ENCODE measurements around the gene EHMT1.

The EHMT1 gene

GRCh38 chr9:137588891-137589290, 29.9 kb upstream of the EHMT1 start:
- Histone ChIP-seq H4K91ac (ENCODE audit: low read length) (no peak overlapping the region), H2AK5ac (ENCODE audit: low read length, severe bottlenecking) (no peak overlapping the region)

GRCh38 chr9:137589441-137590122, 29.2 kb upstream of the EHMT1 start:
- WGBS: 16% methylated on average over 36 of the region's 58 CpGs
- no peak overlapping the region for H2BK15ac ChIP-seq (ENCODE audit: low read depth, poor library complexity, severe bottlenecking)
- peak overlapping the region; percentile 89 for H3K9ac ChIP-seq (ENCODE audit: low read length)
- peak overlapping the region; percentile 81 for H2BK5ac ChIP-seq (ENCODE audit: low read depth, low read length, poor library complexity, severe bottlenecking)
- peak overlapping the region; percentile 92 for H3K4me3 ChIP-seq (ENCODE audit: insufficient read depth in 1 of 2, low read depth in 1 of 2, low read length in 2 of 2)
- H3K4ac ChIP-seq (ENCODE audit: low read depth in 1 of 2, low read length in 2 of 2): peak overlapping the region in 1 of 2 experiments; percentile 17
- no peak overlapping the region for H3K27ac ChIP-seq (ENCODE audit: low read length, poor library complexity, severe bottlenecking)
- H3K4me1 ChIP-seq (ENCODE audit: control insufficient read depth, insufficient read depth, low read depth, low read length): peaks cover 10% of the 10 kb centered on the region
- H4K8ac ChIP-seq (ENCODE audit: low read length): peak overlapping the region; percentile 32
- peak overlapping the region in 1 of 2 experiments; percentile 2 for H3K23ac ChIP-seq (ENCODE audit: low read length in 2 of 2)
- H2AFZ ChIP-seq (ENCODE audit: low read depth, low read length): no peak overlapping the region
- no peak overlapping the region for H2AK5ac ChIP-seq (ENCODE audit: low read length, severe bottlenecking)
- H3K4me2 ChIP-seq (ENCODE audit: low read length, poor library complexity, severe bottlenecking): peak overlapping the region; percentile 88
- H3K27me3 ChIP-seq (ENCODE audit: control insufficient read depth in 1 of 2, insufficient read depth in 1 of 2, low read length in 2 of 2): no peaks in the 10 kb centered on the region
- H2BK12ac ChIP-seq (ENCODE audit: low read length in 2 of 2): no peak overlapping the region
- peak overlapping the region; percentile 19 for H2BK120ac ChIP-seq (ENCODE audit: low read depth, low read length)
- H3K79me1 ChIP-seq (replicated peaks; ENCODE audit: low read length, poor library complexity, severe bottlenecking): peaks cover 42% of the 10 kb centered on the region
- peaks cover 36 to 39% of the 10 kb centered on the region in 2 experiments for H3K36me3 ChIP-seq (ENCODE audit: control insufficient read depth in 1 of 2, insufficient read depth in 2 of 2, low read depth in 1 of 2, low read length in 2 of 2)
- H4K91ac ChIP-seq (ENCODE audit: low read length): no peak overlapping the region
- H3K9me3 ChIP-seq (ENCODE audit: control insufficient read depth, low read length): no peaks in the 10 kb centered on the region
- H3K18ac ChIP-seq (ENCODE audit: low read depth in 1 of 2, low read length in 2 of 2): peak overlapping the region; percentile 15 to 59
- H3K14ac ChIP-seq (ENCODE audit: low read length in 2 of 2): no peak overlapping the region
- peak; percentile 45 for DNase-seq

More at GRCh38 chr9:137588891-137589290, 29.9 kb upstream of the EHMT1 start:
- Histone ChIP-seq H3K36me3 (ENCODE audit: control insufficient read depth in 1 of 2, insufficient read depth in 2 of 2, low read depth in 1 of 2, low read length in 2 of 2) (peaks cover 43 to 46% of the 10 kb centered on the region in 2 experiments), H3K4ac (ENCODE audit: low read depth in 1 of 2, low read length in 2 of 2) (no peak overlapping the region), H3K9me3 (ENCODE audit: control insufficient read depth, low read length) (no peaks in the 10 kb centered on the region), H4K8ac (ENCODE audit: low read length) (no peak overlapping the region), H3K4me2 (ENCODE audit: low read length, poor library complexity, severe bottlenecking) (peak overlapping the region; percentile 88), H3K27me3 (ENCODE audit: control insufficient read depth in 1 of 2, insufficient read depth in 1 of 2, low read length in 2 of 2) (no peaks in the 10 kb centered on the region), H2BK15ac (ENCODE audit: low read depth, poor library complexity, severe bottlenecking) (no peak overlapping the region), H3K79me1 (replicated peaks; ENCODE audit: low read length, poor library complexity, severe bottlenecking) (peaks cover 48% of the 10 kb centered on the region), H3K18ac (ENCODE audit: low read depth in 1 of 2, low read length in 2 of 2) (no peak overlapping the region), H3K23ac (ENCODE audit: low read length in 2 of 2) (no peak overlapping the region), H3K9ac (ENCODE audit: low read length) (peak overlapping the region; percentile 89), H3K27ac (ENCODE audit: low read length, poor library complexity, severe bottlenecking) (no peak overlapping the region), H3K4me1 (ENCODE audit: control insufficient read depth, insufficient read depth, low read depth, low read length) (peaks cover 10% of the 10 kb centered on the region), H3K14ac (ENCODE audit: low read length in 2 of 2) (no peak overlapping the region), H2BK5ac (ENCODE audit: low read depth, low read length, poor library complexity, severe bottlenecking) (no peak overlapping the region), H2BK12ac (ENCODE audit: low read length in 2 of 2) (no peak overlapping the region), H2BK120ac (ENCODE audit: low read depth, low read length) (no peak overlapping the region), H3K4me3 (ENCODE audit: insufficient read depth in 1 of 2, low read depth in 1 of 2, low read length in 2 of 2) (peak overlapping the region in 1 of 2 experiments; percentile 92), H2AFZ (ENCODE audit: low read depth, low read length) (no peak overlapping the region)
- WGBS: 94% methylated on average over 6 of the region's 6 CpGs
- DNase-seq: no peak

GRCh38 chr9:137590123-137590468, 28.7 kb upstream of the EHMT1 start:
- H2BK15ac ChIP-seq (ENCODE audit: low read depth, poor library complexity, severe bottlenecking): no peak overlapping the region
- no peak overlapping the region for H3K27ac ChIP-seq (ENCODE audit: low read length, poor library complexity, severe bottlenecking)
- no peak overlapping the region for H3K14ac ChIP-seq (ENCODE audit: low read length in 2 of 2)
- H3K4me1 ChIP-seq (ENCODE audit: control insufficient read depth, insufficient read depth, low read depth, low read length): peaks cover 10% of the 10 kb centered on the region
- H3K27me3 ChIP-seq (ENCODE audit: control insufficient read depth in 1 of 2, insufficient read depth in 1 of 2, low read length in 2 of 2): no peaks in the 10 kb centered on the region
- H3K9ac ChIP-seq (ENCODE audit: low read length): peak overlapping the region; percentile 89
- H3K4me2 ChIP-seq (ENCODE audit: low read length, poor library complexity, severe bottlenecking): peak overlapping the region; percentile 55
- peak overlapping the region; percentile 92 for H3K4me3 ChIP-seq (ENCODE audit: insufficient read depth in 1 of 2, low read depth in 1 of 2, low read length in 2 of 2)
- no peak overlapping the region for H2BK5ac ChIP-seq (ENCODE audit: low read depth, low read length, poor library complexity, severe bottlenecking)
- no peaks in the 10 kb centered on the region for H3K9me3 ChIP-seq (ENCODE audit: control insufficient read depth, low read length)
- WGBS: 0% methylated on average over 10 of the region's 61 CpGs
- DNase-seq: no peak
- H2AFZ ChIP-seq (ENCODE audit: low read depth, low read length): peak overlapping the region; percentile 51
- peaks cover 41% of the 10 kb centered on the region for H3K79me1 ChIP-seq (replicated peaks; ENCODE audit: low read length, poor library complexity, severe bottlenecking)
- peaks cover 34 to 35% of the 10 kb centered on the region in 2 experiments for H3K36me3 ChIP-seq (ENCODE audit: control insufficient read depth in 1 of 2, insufficient read depth in 2 of 2, low read depth in 1 of 2, low read length in 2 of 2)
- no peak overlapping the region for H3K4ac ChIP-seq (ENCODE audit: low read depth in 1 of 2, low read length in 2 of 2)
- no peak overlapping the region for H2BK12ac ChIP-seq (ENCODE audit: low read length in 2 of 2)
- no peak overlapping the region for H2AK5ac ChIP-seq (ENCODE audit: low read length, severe bottlenecking)
- peak overlapping the region; percentile 19 for H2BK120ac ChIP-seq (ENCODE audit: low read depth, low read length)
- peak overlapping the region; percentile 57 for H4K8ac ChIP-seq (ENCODE audit: low read length)
- H4K91ac ChIP-seq (ENCODE audit: low read length): no peak overlapping the region
- no peak overlapping the region for H3K23ac ChIP-seq (ENCODE audit: low read length in 2 of 2)
- H3K18ac ChIP-seq (ENCODE audit: low read depth in 1 of 2, low read length in 2 of 2): no peak overlapping the region

DNA sequence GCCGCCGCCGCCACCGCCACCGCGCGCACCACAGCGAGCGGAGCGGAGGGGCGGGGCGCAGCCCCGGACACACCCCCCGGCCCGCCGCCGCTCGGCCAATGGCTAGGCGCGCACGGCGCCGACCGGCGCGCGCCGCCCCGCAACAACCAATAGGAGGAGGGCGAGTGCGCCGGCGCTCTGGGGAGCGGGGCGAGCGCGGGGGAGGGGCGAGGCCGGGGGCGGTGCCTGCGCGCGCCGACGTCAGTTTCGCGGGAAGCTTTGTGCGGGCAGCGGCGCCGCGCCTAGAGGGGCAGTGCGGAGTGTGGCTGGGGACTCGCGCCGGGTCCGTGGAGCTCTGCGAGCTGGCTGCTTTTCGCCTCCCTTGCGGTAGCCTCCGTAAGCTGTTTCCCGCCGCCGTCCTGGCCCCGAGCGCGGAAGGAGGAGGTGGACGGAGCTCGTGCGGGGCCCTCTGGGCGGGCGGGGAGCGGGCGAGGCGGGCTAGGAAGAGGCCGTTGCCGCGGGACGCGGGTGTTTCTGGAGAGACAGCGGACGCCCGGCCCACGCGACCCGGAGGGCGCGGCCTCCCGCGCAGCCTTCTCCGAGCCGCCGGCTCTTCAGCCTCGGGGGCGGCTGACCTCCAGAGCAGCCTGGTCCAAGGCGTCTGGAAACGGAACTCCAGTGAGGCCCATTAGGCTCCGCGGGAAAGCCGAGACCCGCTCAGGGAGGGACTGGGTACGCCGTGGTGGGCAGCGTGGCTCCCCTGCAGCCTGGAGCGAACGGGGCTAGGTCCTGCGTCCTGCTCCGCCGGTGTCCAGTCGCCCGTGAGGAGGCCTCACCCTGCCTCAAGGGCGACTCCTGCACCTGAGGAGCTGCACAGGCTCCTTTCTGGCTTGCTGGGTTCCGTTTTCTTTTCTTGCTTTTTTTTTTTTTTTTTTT, 28.1 kb upstream of the EHMT1 start, which contains the start of gene ZMYND19:
Gene ZMYND19 (minus strand): TSS at position 44 of the 915 bp plus-strand sequence. CDS start 249 bp downstream, outside the sequence.
- peak within 1 kb of the TSS; percentile 55 for H2AFZ ChIP-seq (ENCODE audit: low read depth, low read length)
- H2BK15ac ChIP-seq (ENCODE audit: low read depth, poor library complexity, severe bottlenecking): no peak within 1 kb of the TSS
- 1% methylated on average over 67 of the region's 113 CpGs for WGBS

More for the DNA sequence above, 28.1 kb upstream of the EHMT1 start, which contains the start of gene ZMYND19:
- Histone ChIP-seq H2BK12ac (ENCODE audit: low read length in 2 of 2) (no peak within 1 kb of the TSS), H2BK5ac (ENCODE audit: low read depth, low read length, poor library complexity, severe bottlenecking) (peak within 1 kb of the TSS; percentile 81), H3K4ac (ENCODE audit: low read depth in 1 of 2, low read length in 2 of 2) (peak within 1 kb of the TSS in 1 of 2 experiments; percentile 17), H3K23ac (ENCODE audit: low read length in 2 of 2) (peak within 1 kb of the TSS in 1 of 2 experiments; percentile 2), H2AK5ac (ENCODE audit: low read length, severe bottlenecking) (no peak within 1 kb of the TSS), H3K18ac (ENCODE audit: low read depth in 1 of 2, low read length in 2 of 2) (peak within 1 kb of the TSS; percentile 15 to 59), H3K27ac (ENCODE audit: low read length, poor library complexity, severe bottlenecking) (no peak within 1 kb of the TSS), H3K9me3 (ENCODE audit: control insufficient read depth, low read length) (no peaks in the 10 kb centered on the region), H3K4me3 (ENCODE audit: insufficient read depth in 1 of 2, low read depth in 1 of 2, low read length in 2 of 2) (peak within 1 kb of the TSS; percentile 92), H3K4me2 (ENCODE audit: low read length, poor library complexity, severe bottlenecking) (peak within 1 kb of the TSS; percentile 99), H3K9ac (ENCODE audit: low read length) (peak within 1 kb of the TSS; percentile 89), H4K91ac (ENCODE audit: low read length) (no peak within 1 kb of the TSS), H3K27me3 (ENCODE audit: control insufficient read depth in 1 of 2, insufficient read depth in 1 of 2, low read length in 2 of 2) (no peaks in the 10 kb centered on the region), H3K4me1 (ENCODE audit: control insufficient read depth, insufficient read depth, low read depth, low read length) (peaks cover 10% of the 10 kb centered on the region), H3K36me3 (ENCODE audit: control insufficient read depth in 1 of 2, insufficient read depth in 2 of 2, low read depth in 1 of 2, low read length in 2 of 2) (peaks cover 29 to 31% of the 10 kb centered on the region in 2 experiments), H4K8ac (ENCODE audit: low read length) (peak within 1 kb of the TSS; percentile 57), H2BK120ac (ENCODE audit: low read depth, low read length) (peak within 1 kb of the TSS; percentile 19), H3K14ac (ENCODE audit: low read length in 2 of 2) (peak within 1 kb of the TSS in 1 of 2 experiments; percentile 30), H3K79me1 (replicated peaks; ENCODE audit: low read length, poor library complexity, severe bottlenecking) (peaks cover 38% of the 10 kb centered on the region)
- peak; percentile 84 for DNase-seq
